Inferior parietal cortex (tissue), 1 donor: Measurements from ENCODE around the gene EDRF1.

Experiments used
- DNase-seq: peaks from one replicate; pipeline ENCODE4 v3.0.0-alpha.2; 2016; ENCODE audit errors: extremely low spot score

Gene EDRF1

DNA sequence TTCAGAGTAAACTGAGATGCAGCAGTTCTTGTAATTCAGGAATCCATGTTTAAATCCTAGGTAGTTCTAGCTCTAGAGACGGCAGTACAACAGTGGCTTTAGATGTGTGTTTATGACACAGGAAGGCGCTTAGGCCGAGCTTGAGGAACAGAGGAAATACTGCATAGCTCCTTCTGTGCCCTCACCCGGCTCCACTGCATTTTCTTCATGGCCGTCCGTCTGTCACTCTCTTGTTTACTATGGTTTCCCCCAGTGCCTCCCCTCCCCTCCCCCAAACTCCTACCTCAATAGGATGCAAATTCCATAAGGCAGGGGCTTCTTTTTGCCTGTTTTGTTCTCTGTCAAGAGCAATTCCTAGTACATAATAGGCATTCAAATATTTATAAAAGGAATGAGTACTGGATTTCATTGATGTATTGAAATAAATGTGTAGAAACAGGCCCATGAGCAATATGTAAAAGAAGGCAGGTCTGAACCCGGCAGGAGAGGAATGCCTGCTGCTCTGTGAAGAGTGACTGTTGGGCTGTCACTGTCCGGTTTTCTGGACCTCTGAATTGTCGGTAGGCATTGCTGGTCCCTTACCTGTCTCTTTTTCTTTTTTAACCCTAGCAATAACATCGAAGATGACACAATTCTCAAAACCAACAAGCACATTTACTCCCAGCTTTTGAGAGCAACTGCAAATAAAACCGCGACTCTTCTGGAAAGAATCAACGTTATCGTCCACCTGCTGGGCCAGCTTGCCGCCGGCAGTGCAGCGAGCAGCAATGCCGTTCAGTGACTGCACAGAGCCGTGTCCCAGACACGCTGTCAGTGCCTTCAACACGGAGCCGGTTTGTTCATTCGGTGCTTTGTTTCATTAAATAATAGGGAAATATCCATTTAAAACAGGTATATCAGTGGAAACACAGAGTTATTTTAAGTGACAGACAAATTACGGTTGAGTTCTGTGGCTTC is 43.5 kb downstream of the EDRF1 start:
- no peak for DNase-seq

- no peak for DNase-seq
These were observed 46.3 kb downstream of the EDRF1 start for GRCh38 chr10:125765835-125766234.

DNA sequence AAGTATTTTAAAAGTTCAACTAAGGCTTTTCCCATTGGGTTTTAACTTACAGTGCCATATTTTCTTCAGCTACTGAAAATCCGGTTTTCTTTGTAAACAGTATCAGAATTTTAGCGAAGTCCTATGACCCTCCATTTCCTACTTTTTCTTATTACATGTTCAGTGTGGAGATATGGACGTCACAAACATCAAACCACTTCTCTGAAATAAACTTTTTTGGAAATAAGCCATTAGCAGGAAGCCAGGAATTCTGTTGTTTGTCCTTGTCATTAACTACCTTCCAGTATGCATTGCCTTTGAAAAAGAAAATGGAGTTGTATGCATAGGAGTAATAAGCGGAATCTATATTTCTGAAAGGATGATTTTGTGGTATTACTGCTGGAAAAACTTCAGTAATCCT is 47.0 kb downstream of the EDRF1 start:
- DNase-seq = no peak

GRCh38 chr10:125768219-125768855 is 48.8 kb downstream of the EDRF1 start:
- DNase-seq = peak; percentile 58

- no peak for DNase-seq
These were observed 49.7 kb downstream of the EDRF1 start for GRCh38 chr10:125769175-125769574.

- DNase-seq = no peak
These were observed 51.3 kb downstream of the EDRF1 start for GRCh38 chr10:125770844-125771243.

GRCh38 chr10:125772112-125772863 is 52.8 kb downstream of the EDRF1 start:
- no peak for DNase-seq

DNA sequence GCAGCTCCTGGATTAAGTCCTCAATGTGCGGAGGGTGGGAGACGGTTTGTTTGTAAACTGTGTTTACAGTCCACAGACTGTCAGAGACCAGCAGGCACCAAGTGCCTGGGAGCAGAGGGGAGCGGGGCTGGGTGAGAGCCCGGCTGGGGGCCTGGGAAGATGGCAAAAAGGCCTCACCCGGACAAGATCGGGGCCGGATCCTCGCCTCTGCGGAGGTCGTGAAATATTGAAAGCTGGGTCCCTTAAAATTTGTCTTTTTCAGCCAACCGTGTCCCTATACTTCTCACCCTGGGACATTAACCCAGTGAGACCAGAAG is 53.3 kb downstream of the EDRF1 start:
- no peak for DNase-seq

DNA sequence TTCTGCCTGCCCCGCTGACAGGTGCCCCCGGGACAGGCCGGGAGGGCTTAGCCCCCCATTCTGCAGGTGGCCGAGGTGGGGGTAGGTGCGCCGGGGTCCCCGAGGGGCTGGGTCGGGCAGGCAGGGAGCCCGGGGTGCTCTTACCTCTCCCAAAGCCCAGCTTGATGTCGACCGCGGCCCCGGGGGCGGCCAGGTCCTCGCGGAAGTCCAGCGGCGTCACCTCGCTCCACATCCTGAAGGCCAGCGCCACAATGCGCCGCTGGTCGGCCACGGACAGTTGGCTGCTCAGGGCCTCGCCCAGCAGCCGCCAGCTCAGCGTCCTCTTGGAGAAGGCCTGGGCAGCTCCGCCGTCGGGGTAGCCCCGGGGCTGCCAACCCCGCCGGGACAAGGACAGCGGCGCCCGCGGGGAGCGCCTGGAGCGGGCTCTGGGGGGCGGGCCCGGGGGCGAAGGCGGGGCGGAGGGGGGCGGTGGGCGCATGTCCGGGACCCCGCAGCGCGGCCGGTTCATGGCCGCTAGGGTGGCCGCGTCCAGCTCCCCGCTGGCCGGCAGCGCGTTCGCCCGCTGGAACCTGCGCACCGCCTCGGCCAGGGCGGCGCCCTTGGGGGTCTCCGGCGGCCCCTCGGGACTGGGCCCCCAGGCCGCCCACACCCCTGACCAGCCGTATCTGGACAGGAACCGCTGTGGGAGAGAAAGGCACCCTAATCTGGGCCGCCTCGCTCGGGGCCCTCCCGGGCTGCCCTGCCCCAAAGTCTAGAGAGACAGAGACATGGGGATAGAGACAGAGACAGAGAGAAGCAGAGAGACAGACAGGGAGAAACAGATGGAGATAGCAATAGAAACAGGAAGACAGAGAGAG is 54.4 kb downstream of the EDRF1 start:
- DNase-seq = no peak

GRCh38 chr10:125774581-125775191 is 55.2 kb downstream of the EDRF1 start:
- DNase-seq = no peak

- no peak for DNase-seq
These were observed 56.1 kb downstream of the EDRF1 start, which contains the start of gene MMP21 for GRCh38 chr10:125775491-125776106. TSS of gene MMP21 (minus strand) at chr10:125775821. CDS start at chr10:125775821, 0 bp downstream.

- no peak for DNase-seq
These were observed 58.3 kb downstream of the EDRF1 start for GRCh38 chr10:125777806-125778205.

DNA sequence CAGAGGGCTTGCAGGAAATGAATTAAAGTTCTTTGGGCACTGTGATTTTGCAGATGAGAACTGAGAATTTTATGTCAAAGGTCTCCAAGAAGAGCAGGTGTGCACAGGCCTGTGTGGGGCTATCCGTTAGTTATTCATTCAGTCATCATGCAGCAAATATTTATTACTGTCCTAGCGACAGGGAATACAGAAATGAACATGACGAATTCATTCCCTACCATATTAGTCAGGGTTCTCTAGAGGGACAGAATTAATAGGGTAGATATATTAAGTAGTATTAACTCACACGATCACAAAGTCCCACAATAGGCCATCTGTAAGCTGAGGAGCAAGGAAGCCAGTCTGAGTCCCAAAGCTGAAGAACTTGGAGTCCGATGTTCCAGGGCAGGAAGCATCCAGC is 59.0 kb downstream of the EDRF1 start:
- DNase-seq = no peak

DNA sequence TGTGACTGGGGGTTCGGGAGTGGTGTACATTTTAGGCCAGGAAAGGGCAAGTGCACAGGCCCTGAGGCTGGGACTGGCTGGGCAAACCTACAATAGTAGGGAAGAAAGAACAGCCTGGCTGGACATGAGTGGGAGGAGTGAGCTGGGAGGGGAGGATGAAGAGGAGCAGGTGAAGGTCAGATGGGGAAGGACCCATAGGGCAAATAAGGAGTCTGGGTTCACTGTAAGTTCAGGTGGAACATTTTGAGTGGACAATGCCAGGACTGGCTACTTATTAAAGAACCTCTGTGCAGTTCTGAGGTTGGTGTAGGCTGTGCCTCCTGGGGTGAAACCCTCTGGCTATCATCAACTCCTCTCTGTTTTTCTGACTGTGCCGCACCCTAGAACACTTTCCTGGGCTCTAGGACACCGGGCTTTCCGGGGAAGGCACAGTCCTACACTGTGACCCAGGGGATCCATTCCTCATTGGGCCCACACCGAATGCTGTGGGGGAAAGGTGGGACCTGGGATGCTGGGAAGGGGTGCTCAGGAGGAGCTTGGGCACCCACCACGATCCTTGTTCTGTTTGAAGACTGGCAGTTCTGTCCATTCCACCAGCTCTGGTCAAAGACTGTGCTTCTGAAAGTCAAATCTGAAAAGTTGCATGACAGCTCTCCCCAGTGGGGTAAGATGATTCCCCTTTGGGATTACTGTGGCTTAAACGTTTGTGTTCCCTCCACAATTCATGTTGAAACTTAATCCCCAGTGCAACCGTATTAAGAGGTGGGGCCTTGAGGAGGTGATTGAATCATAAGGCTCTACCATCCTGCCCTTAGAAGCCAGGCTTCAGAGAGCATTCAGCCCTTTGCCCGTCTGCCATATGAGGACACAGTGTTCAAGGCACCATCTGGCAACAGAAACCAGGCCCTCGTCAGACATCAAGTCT is 60.2 kb downstream of the EDRF1 start:
- DNase-seq = no peak

DNA sequence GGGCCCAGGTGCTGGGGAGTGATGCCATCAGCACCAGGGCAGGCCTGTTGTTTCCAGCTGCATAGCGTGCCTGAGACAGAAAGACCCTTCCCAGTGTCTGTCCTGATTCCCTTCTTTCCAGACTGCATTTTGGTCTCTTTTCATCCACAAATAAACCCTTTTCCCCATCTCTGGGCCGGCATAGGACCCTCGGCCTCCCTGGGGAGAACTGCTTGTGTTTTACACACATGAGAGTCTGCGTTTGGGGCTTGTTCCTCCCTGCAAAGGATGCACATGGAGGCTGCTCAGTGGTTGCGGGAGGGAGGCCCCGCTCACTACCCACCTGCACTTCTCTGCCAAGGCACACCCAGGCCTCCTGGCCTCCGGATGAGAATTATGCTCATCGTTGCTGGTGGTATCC is 61.9 kb downstream of the EDRF1 start:
- DNase-seq = no peak

DNA sequence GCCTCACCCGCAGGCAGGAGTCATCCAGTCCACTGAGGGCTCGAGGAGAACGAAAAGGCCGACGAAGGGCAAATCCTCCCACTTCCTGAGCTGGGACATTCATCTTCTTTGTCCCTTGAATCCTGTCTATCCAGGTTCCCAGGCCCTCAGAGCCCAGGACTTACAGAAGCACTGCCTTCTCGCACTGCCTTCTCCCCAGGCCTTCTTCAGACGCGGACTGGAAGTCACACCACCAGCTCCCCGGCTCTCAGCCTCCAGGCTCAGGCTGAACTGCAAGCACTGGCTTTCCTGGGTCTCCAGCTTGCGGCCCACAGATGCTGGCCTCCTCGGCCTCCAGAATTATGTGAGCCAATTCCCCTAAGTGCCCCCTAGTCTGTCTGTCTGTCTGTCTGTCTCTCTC is 62.5 kb downstream of the EDRF1 start:
- no peak for DNase-seq

DNA sequence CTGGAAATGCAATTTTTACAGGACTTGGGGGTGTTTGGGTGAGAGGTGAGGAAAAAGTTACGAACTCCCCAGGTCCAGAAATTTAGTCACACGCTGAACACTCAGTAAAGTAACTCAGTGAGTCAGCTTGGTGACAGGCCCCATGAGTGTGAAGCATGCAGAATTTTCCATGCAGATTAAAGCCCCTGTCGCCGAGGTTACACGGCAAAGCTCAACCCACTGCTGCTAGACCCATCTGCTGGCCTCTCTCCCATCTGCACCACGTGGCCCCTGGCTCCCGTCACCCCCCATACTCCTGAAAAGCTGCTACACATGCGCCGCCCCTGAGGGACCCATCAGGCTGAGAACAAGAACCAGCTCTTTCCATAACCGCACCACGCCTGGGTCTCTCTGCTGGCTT is 63.1 kb downstream of the EDRF1 start:
- DNase-seq = no peak

DNA sequence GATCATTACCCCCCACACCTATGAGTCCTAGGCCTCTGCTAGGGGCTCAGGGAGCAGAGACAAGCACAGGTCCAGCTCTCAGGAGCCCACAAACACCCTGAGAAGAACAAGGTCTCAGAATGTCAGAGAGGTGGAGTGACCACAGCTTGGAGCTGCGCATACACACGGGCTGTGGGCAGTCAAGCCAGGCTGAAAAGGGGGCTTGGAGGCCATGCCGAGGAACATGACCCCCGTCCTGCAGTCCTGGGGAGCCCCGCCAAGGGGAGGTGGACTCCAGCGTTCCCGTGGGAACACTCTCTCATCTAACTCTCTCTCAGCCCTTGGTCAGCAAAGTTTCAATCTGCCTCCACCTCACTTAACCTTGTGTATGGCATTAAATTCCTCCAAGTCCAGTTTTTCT is 63.9 kb downstream of the EDRF1 start:
- DNase-seq = no peak

- no peak for DNase-seq
These were observed 64.4 kb downstream of the EDRF1 start for GRCh38 chr10:125783957-125784356.

GRCh38 chr10:125785791-125786190 is 66.3 kb downstream of the EDRF1 start:
- DNase-seq = no peak
